Breast epithelium (tissue), 3 donors: ENCODE measurements around the gene LRRN2.

Experiments
- CTCF ChIP-seq, 3 donors: fragments of 450-650 bp; IDR thresholded peaks; one replicate each; pipeline ENCODE4 v1.5.1; 2016 to 2017; ENCODE audit warnings: antibody characterized with exemption in 3 of 3, mild to moderate bottlenecking in 3 of 3, moderate library complexity in 3 of 3
- POLR2A ChIP-seq: fragments of 450-650 bp; IDR thresholded peaks from one replicate; pipeline ENCODE4 v1.6.1; 2016; ENCODE audit warnings: antibody characterized with exemption, mild to moderate bottlenecking, moderate library complexity
- POLR2AphosphoS5 ChIP-seq, 3 donors: sonication (generic); formaldehyde crosslinking; IDR thresholded peaks; one replicate each; pipeline ENCODE4 v1.6.1; 2017; ENCODE audit warnings: antibody characterized with exemption in 3 of 3

- TF ChIP-seq CTCF (IDR thresholded peaks at IDR 0.05), result no peak
- TF ChIP-seq POLR2A, result no peak
- no peak for TF ChIP-seq POLR2AphosphoS5 (IDR thresholded peaks at IDR 0.05)
Observed at GRCh38 chr1:204580862-204581261, 104.7 kb downstream of the LRRN2 start.
